Endothelial cell of hepatic sinusoid (primary cell): ENCODE data around the gene GATB.

ENCODE experiments used
- in situ Hi-C: cut with HindIII; loops from 2 replicates; pipeline ENCODE4 v1.10.0; 2017; ENCODE audit warnings: low sequenced_read_pairs

GATB gene

GRCh38 chr4:151659601-151660364, 101.0 kb downstream of the GATB start:
- in situ Hi-C loops: no loop called here

- in situ Hi-C loops: no loop called here
Measured at GRCh38 chr4:151658959-151659600, 101.7 kb downstream of the GATB start.

- in situ Hi-C loops: no loop called here
Measured at GRCh38 chr4:151657896-151658295, 102.9 kb downstream of the GATB start.

- in situ Hi-C loops: no loop called here
Measured at GRCh38 chr4:151656058-151656457, 104.7 kb downstream of the GATB start.

- in situ Hi-C loops: loop anchor here (5.0 kb wide), 1 partner anchor 49 kb away; no protein-coding TSS in a partner anchor
Measured at GRCh38 chr4:151653548-151653918, 107.3 kb downstream of the GATB start.

GRCh38 chr4:151652841-151653547, 107.8 kb downstream of the GATB start:
- in situ Hi-C loops: loop anchor here (5.0 kb wide), 1 partner anchor 49 kb away; no protein-coding TSS in a partner anchor

- in situ Hi-C loops: loop anchor here (5.0 kb wide), 1 partner anchor 51 kb away; no protein-coding TSS in a partner anchor
Measured at GRCh38 chr4:151651496-151651895, 109.3 kb downstream of the GATB start.

GRCh38 chr4:151649479-151649878, 111.3 kb downstream of the GATB start:
- in situ Hi-C loops: no loop called here

GRCh38 chr4:151646322-151646721, 114.5 kb downstream of the GATB start:
- in situ Hi-C loops: no loop called here

GRCh38 chr4:151644622-151645021, 116.2 kb downstream of the GATB start:
- in situ Hi-C loops: no loop called here

- in situ Hi-C loops: no loop called here
Measured at GRCh38 chr4:151643564-151643963, 117.2 kb downstream of the GATB start.

GRCh38 chr4:151641983-151642382, 118.8 kb downstream of the GATB start:
- in situ Hi-C loops: no loop called here

- in situ Hi-C loops: no loop called here
Measured at GRCh38 chr4:151641167-151641566, 119.6 kb downstream of the GATB start.

GRCh38 chr4:151640381-151640780, 120.4 kb downstream of the GATB start:
- in situ Hi-C loops: no loop called here

- in situ Hi-C loops: no loop called here
Measured at GRCh38 chr4:151638295-151638858, 122.4 kb downstream of the GATB start.

- in situ Hi-C loops: no loop called here
Measured at GRCh38 chr4:151631349-151631748, 129.5 kb downstream of the GATB start.

- in situ Hi-C loops: no loop called here
Measured at GRCh38 chr4:151629097-151629783, 131.6 kb downstream of the GATB start.

- in situ Hi-C loops: no loop called here
Measured at GRCh38 chr4:151628001-151628608, 132.7 kb downstream of the GATB start.

GRCh38 chr4:151627491-151627890, 133.3 kb downstream of the GATB start:
- in situ Hi-C loops: no loop called here

GRCh38 chr4:151626751-151627150, 134.1 kb downstream of the GATB start:
- in situ Hi-C loops: no loop called here
